ENCODE measurements around the gene DRC3.

The DRC3 gene

GRCh38 chr17:18002171-18002570, 29.5 kb downstream of the DRC3 start:
- H3K36me3 ChIP-seq (ENCODE audit: control insufficient read depth in 2 of 2, insufficient read depth in 2 of 2, low read length in 2 of 2) = no peaks in the 10 kb centered on the region
- no peaks in the 10 kb centered on the region for H3K9me3 ChIP-seq (ENCODE audit: control insufficient read depth in 2 of 2, low read length in 2 of 2)
- no peaks in the 10 kb centered on the region for H3K4me1 ChIP-seq (ENCODE audit: control insufficient read depth in 2 of 2, insufficient read depth in 2 of 2, low read length in 2 of 2)
- no peak overlapping the region for H3K9ac ChIP-seq (ENCODE audit: low read depth in 1 of 2, low read length in 2 of 2)
- H3K4me3 ChIP-seq (ENCODE audit: low read length in 2 of 2) = no peak overlapping the region
- no peak overlapping the region for H3K27ac ChIP-seq (ENCODE audit: low read depth in 2 of 2, low read length in 2 of 2)
- H3K27me3 ChIP-seq (ENCODE audit: control insufficient read depth in 2 of 2, insufficient read depth in 2 of 2, low read length in 2 of 2) = no peaks in the 10 kb centered on the region

DNA sequence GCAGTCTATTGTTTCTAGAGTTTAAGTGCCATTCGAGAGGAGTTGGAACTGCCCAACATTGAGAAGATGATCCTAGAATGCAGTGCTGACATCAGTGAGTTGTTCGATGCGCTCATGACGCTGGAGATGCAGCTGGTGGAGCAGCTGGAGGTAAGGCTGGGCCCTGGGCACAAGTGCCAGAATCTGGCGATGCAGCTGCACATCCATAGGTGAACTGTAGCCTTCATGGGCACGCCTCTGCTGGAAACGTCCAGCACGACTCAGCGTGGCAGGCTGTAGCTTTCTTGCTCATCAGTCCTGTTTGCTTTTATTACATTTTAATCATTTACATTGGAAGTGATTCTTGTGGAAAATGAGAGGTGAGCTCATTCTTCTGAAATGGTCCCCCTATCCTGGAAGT, 31.7 kb downstream of the DRC3 start:
- Histone ChIP-seq H3K27ac (ENCODE audit: low read depth in 2 of 2, low read length in 2 of 2) (no peak overlapping the region), H3K9me3 (ENCODE audit: control insufficient read depth in 2 of 2, low read length in 2 of 2) (no peaks in the 10 kb centered on the region), H3K27me3 (ENCODE audit: control insufficient read depth in 2 of 2, insufficient read depth in 2 of 2, low read length in 2 of 2) (no peaks in the 10 kb centered on the region), H3K36me3 (ENCODE audit: control insufficient read depth in 2 of 2, insufficient read depth in 2 of 2, low read length in 2 of 2) (peaks cover 0 to 6% of the 10 kb centered on the region in 2 donors), H3K4me1 (ENCODE audit: control insufficient read depth in 2 of 2, insufficient read depth in 2 of 2, low read length in 2 of 2) (no peaks in the 10 kb centered on the region), H3K4me3 (ENCODE audit: low read length in 2 of 2) (no peak overlapping the region), H3K9ac (ENCODE audit: low read depth in 1 of 2, low read length in 2 of 2) (no peak overlapping the region)

GRCh38 chr17:18004884-18005305, 32.2 kb downstream of the DRC3 start:
- Histone ChIP-seq H3K9ac (ENCODE audit: low read depth in 1 of 2, low read length in 2 of 2) (no peak overlapping the region), H3K27me3 (ENCODE audit: control insufficient read depth in 2 of 2, insufficient read depth in 2 of 2, low read length in 2 of 2) (no peaks in the 10 kb centered on the region), H3K4me1 (ENCODE audit: control insufficient read depth in 2 of 2, insufficient read depth in 2 of 2, low read length in 2 of 2) (no peaks in the 10 kb centered on the region), H3K9me3 (ENCODE audit: control insufficient read depth in 2 of 2, low read length in 2 of 2) (no peaks in the 10 kb centered on the region), H3K4me3 (ENCODE audit: low read length in 2 of 2) (no peak overlapping the region), H3K36me3 (ENCODE audit: control insufficient read depth in 2 of 2, insufficient read depth in 2 of 2, low read length in 2 of 2) (peaks cover 3 to 6% of the 10 kb centered on the region in 2 donors), H3K27ac (ENCODE audit: low read depth in 2 of 2, low read length in 2 of 2) (no peak overlapping the region)

DNA sequence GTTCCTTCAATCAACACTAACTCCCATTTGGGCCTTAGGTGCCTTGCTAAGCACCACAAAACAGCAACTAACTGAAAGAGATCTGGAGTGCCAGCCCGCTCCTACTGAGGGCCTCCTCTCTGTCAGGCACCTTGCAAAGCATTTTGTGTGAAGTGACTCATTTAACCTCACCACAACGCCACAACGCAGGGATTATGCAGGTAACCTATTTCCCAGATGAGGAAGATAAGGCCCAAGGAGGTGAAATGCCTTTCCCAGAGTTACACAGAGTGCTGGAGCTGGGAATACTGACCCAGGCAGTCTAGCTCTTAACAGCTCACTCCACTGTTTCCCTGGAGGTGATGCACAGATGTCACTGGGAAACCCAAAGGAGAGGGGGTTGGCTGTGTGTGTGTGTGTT, 32.8 kb downstream of the DRC3 start:
- Histone ChIP-seq H3K4me3 (ENCODE audit: low read length in 2 of 2) (no peak overlapping the region), H3K27me3 (ENCODE audit: control insufficient read depth in 2 of 2, insufficient read depth in 2 of 2, low read length in 2 of 2) (no peaks in the 10 kb centered on the region), H3K9ac (ENCODE audit: low read depth in 1 of 2, low read length in 2 of 2) (no peak overlapping the region), H3K36me3 (ENCODE audit: control insufficient read depth in 2 of 2, insufficient read depth in 2 of 2, low read length in 2 of 2) (peaks cover 6 to 7% of the 10 kb centered on the region in 2 donors), H3K4me1 (ENCODE audit: control insufficient read depth in 2 of 2, insufficient read depth in 2 of 2, low read length in 2 of 2) (no peaks in the 10 kb centered on the region), H3K9me3 (ENCODE audit: control insufficient read depth in 2 of 2, low read length in 2 of 2) (no peaks in the 10 kb centered on the region), H3K27ac (ENCODE audit: low read depth in 2 of 2, low read length in 2 of 2) (no peak overlapping the region)

DNA sequence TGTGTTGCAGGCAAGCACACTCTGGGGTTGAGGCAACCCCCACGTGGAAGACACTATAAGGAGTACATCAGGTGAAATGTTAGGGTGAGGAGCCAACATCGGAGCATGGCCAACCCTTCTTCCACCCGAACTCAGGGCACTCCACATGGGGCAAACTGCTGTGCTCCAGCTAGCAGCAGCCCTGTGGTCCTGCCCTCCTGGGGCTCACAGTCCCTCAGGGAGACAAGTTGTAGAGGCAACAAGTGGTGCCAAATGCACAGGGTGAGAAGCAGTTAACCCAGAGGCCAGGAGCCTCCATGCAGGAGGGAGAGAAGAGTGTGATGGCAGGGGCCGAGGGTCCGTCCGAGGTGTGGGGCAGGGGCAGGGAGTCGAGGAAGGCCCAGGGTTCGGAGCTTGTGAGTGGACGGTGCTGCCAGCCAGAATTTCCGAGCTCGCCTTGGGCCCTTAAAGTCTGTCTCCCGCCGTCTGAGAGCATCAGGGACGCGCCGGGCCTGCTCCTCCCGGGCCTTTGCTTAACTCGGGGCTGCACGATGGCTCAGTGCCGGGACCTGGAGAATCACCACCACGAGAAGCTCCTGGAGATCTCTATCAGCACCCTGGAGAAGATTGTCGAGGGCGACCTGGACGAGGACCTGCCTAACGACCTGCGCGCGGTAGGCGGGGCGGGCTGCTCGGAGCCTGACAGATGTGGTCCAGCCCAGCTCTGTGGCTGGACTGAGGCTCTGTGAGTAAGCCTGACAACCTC, 34.0 kb downstream of the DRC3 start:
- peaks cover 8 to 10% of the 10 kb centered on the region in 2 donors for H3K36me3 ChIP-seq (ENCODE audit: control insufficient read depth in 2 of 2, insufficient read depth in 2 of 2, low read length in 2 of 2)
- no peak overlapping the region for H3K27ac ChIP-seq (ENCODE audit: low read depth in 2 of 2, low read length in 2 of 2)
- H3K27me3 ChIP-seq (ENCODE audit: control insufficient read depth in 2 of 2, insufficient read depth in 2 of 2, low read length in 2 of 2) = no peaks in the 10 kb centered on the region

DNA sequence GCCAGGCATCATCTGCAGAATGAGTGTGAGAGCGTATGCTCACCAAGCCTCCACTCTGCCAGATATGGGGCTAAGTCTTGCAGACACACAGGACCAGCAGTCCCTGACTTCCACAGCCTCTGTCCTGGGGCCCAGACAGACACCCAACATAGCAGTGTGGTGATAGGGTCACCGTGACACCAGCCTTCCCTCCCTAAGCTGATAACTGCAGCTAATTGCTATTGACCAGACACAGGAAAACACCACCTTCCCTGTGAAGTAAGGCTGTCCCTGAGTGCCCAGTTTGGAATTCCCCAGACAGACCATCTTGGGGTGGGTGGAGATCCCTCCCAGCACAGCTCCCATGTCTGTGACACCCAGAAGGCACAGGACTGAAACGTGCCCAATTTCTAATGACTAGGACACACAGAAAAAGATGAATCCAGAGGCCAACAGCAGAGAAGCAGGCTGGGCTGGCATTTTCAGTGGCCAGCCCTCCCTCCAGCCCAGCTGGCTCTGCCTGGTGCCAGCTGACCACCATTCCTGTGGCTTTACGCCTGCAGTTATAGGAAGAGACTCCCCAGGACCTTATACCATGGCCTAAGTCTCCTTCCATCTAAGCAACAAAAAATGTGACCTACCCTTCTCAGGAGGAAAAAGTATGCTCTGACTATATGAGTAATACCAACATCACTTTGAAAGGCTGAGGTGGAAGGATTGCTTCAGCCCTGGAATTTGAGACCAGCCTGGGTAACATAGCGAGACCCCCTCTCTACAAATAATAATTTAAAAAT, 36.0 kb downstream of the DRC3 start:
- H3K27ac ChIP-seq (ENCODE audit: low read depth in 2 of 2, low read length in 2 of 2) = no peak overlapping the region
- no peaks in the 10 kb centered on the region for H3K27me3 ChIP-seq (ENCODE audit: control insufficient read depth in 2 of 2, insufficient read depth in 2 of 2, low read length in 2 of 2)
- H3K4me1 ChIP-seq (ENCODE audit: control insufficient read depth in 2 of 2, insufficient read depth in 2 of 2, low read length in 2 of 2) = no peaks in the 10 kb centered on the region
- no peak overlapping the region for H3K9ac ChIP-seq (ENCODE audit: low read depth in 1 of 2, low read length in 2 of 2)
- H3K4me3 ChIP-seq (ENCODE audit: low read length in 2 of 2) = no peak overlapping the region
- peaks cover 8 to 10% of the 10 kb centered on the region in 2 donors for H3K36me3 ChIP-seq (ENCODE audit: control insufficient read depth in 2 of 2, insufficient read depth in 2 of 2, low read length in 2 of 2)
- no peaks in the 10 kb centered on the region for H3K9me3 ChIP-seq (ENCODE audit: control insufficient read depth in 2 of 2, low read length in 2 of 2)

More for the DNA sequence above, 34.0 kb downstream of the DRC3 start:
- Histone ChIP-seq H3K4me3 (ENCODE audit: low read length in 2 of 2) (no peak overlapping the region), H3K9ac (ENCODE audit: low read depth in 1 of 2, low read length in 2 of 2) (no peak overlapping the region), H3K4me1 (ENCODE audit: control insufficient read depth in 2 of 2, insufficient read depth in 2 of 2, low read length in 2 of 2) (no peaks in the 10 kb centered on the region), H3K9me3 (ENCODE audit: control insufficient read depth in 2 of 2, low read length in 2 of 2) (no peaks in the 10 kb centered on the region)

DNA sequence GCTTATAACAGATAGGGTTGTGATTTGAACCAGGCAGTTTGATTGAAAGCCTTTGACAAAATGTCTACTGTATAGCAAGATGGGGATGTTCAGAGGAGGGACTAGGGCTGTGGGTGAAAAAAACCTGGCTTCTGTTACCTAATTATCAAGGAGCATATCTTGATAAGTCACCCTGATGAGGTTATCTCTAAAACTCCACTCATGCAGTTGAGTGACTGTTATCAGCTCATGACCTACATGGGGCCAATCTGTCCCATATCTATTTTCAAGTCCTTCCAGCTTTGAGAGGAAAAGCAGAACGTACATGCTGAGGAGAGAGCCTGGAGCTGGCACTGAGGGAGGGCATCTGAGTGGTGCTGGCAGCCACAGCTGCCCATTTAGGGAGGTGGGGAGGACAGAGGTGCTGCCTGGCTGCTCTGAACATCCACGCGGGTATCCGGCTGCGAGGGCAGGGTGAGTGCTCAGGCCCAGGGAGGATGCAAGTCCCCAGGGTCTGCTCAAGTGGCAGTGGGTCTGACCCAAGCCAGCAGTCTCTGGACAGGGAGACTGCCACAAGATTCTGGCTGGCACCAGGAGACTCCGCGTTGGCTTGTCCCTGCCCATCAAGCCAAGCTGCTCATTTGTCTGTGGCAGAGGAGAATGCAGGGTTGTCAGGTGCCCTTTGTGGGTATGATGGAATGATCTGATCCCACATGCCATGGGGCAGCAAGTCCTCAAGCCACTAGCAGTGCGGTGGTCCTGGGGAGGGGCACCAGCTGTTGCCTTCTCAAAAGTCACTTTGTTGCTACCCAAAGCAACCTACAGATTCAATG, 37.2 kb downstream of the DRC3 start:
- peaks cover 8 to 10% of the 10 kb centered on the region in 2 donors for H3K36me3 ChIP-seq (ENCODE audit: control insufficient read depth in 2 of 2, insufficient read depth in 2 of 2, low read length in 2 of 2)
- no peaks in the 10 kb centered on the region for H3K4me1 ChIP-seq (ENCODE audit: control insufficient read depth in 2 of 2, insufficient read depth in 2 of 2, low read length in 2 of 2)
- H3K27me3 ChIP-seq (ENCODE audit: control insufficient read depth in 2 of 2, insufficient read depth in 2 of 2, low read length in 2 of 2) = no peaks in the 10 kb centered on the region
- no peak overlapping the region for H3K9ac ChIP-seq (ENCODE audit: low read depth in 1 of 2, low read length in 2 of 2)
- H3K4me3 ChIP-seq (ENCODE audit: low read length in 2 of 2) = no peak overlapping the region
- no peaks in the 10 kb centered on the region for H3K9me3 ChIP-seq (ENCODE audit: control insufficient read depth in 2 of 2, low read length in 2 of 2)
- no peak overlapping the region for H3K27ac ChIP-seq (ENCODE audit: low read depth in 2 of 2, low read length in 2 of 2)

- Histone ChIP-seq H3K27ac (ENCODE audit: low read depth in 2 of 2, low read length in 2 of 2) (no peak overlapping the region), H3K27me3 (ENCODE audit: control insufficient read depth in 2 of 2, insufficient read depth in 2 of 2, low read length in 2 of 2) (no peaks in the 10 kb centered on the region), H3K4me1 (ENCODE audit: control insufficient read depth in 2 of 2, insufficient read depth in 2 of 2, low read length in 2 of 2) (no peaks in the 10 kb centered on the region), H3K9me3 (ENCODE audit: control insufficient read depth in 2 of 2, low read length in 2 of 2) (no peaks in the 10 kb centered on the region), H3K9ac (ENCODE audit: low read depth in 1 of 2, low read length in 2 of 2) (no peak overlapping the region), H3K4me3 (ENCODE audit: low read length in 2 of 2) (no peak overlapping the region), H3K36me3 (ENCODE audit: control insufficient read depth in 2 of 2, insufficient read depth in 2 of 2, low read length in 2 of 2) (peaks cover 15 to 17% of the 10 kb centered on the region in 2 donors)
Measured at GRCh38 chr17:18011286-18011685, 38.6 kb downstream of the DRC3 start.

DNA sequence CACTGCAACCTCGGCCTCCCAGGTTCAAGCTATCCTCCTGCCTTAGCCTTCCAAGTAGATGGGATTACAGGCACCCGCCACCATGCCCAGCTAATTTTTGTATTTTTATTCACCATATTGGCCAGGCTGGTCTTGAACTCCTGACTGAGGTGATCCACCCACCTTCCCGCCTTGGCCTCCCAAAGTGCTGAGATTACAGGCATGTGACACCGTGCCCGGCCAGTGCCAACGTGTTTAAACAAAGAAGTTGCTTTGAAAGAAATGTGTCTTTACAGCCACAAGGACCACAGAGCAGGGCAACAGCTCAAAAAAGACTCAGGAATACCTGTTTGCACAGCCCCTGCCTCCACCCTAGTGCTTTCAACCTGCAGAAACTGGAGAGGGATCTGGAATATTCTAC, 41.3 kb downstream of the DRC3 start:
- Histone ChIP-seq H3K27ac (ENCODE audit: low read depth in 2 of 2, low read length in 2 of 2) (no peak overlapping the region), H3K9ac (ENCODE audit: low read depth in 1 of 2, low read length in 2 of 2) (no peak overlapping the region), H3K4me1 (ENCODE audit: control insufficient read depth in 2 of 2, insufficient read depth in 2 of 2, low read length in 2 of 2) (no peaks in the 10 kb centered on the region), H3K36me3 (ENCODE audit: control insufficient read depth in 2 of 2, insufficient read depth in 2 of 2, low read length in 2 of 2) (peaks cover 16 to 25% of the 10 kb centered on the region in 2 donors), H3K4me3 (ENCODE audit: low read length in 2 of 2) (no peak overlapping the region), H3K9me3 (ENCODE audit: control insufficient read depth in 2 of 2, low read length in 2 of 2) (no peaks in the 10 kb centered on the region), H3K27me3 (ENCODE audit: control insufficient read depth in 2 of 2, insufficient read depth in 2 of 2, low read length in 2 of 2) (no peaks in the 10 kb centered on the region)

DNA sequence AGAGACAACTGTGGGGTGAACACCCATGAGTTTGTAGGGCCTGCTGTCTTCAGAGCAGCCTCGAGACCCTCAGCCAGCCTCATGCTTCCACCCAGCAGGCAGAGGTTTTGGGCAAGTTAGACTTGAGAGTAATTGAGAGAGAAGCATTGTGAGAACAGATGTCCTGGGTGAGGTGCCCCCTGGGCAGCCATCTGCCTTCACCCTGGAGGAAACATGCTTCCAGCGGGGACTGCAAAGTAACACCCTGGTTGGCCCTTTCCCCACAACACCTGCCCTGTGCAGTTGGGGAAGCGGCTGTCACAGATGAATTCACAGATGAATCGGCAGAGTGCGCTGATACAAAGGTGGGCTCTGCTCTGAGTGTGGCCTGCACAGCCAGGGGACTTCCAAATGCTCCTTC, 42.9 kb downstream of the DRC3 start:
- no peaks in the 10 kb centered on the region for H3K4me1 ChIP-seq (ENCODE audit: control insufficient read depth in 2 of 2, insufficient read depth in 2 of 2, low read length in 2 of 2)
- H3K27ac ChIP-seq (ENCODE audit: low read depth in 2 of 2, low read length in 2 of 2) = no peak overlapping the region
- no peaks in the 10 kb centered on the region for H3K9me3 ChIP-seq (ENCODE audit: control insufficient read depth in 2 of 2, low read length in 2 of 2)
- H3K27me3 ChIP-seq (ENCODE audit: control insufficient read depth in 2 of 2, insufficient read depth in 2 of 2, low read length in 2 of 2) = no peaks in the 10 kb centered on the region
- peaks cover 21 to 22% of the 10 kb centered on the region in 2 donors for H3K36me3 ChIP-seq (ENCODE audit: control insufficient read depth in 2 of 2, insufficient read depth in 2 of 2, low read length in 2 of 2)
- no peak overlapping the region for H3K4me3 ChIP-seq (ENCODE audit: low read length in 2 of 2)
- H3K9ac ChIP-seq (ENCODE audit: low read depth in 1 of 2, low read length in 2 of 2) = no peak overlapping the region
